GM18951 (cell line): ENCODE data around the gene EXOSC2.

ENCODE experiments used
- POLR2A ChIP-seq: IDR thresholded peaks from 4 replicates; pipeline ENCODE4 v1.6.1; 2011; ENCODE audit warnings: mild to moderate bottlenecking; ENCODE audit not compliant: insufficient read length, insufficient read depth; ENCODE audit errors: extremely low read depth
- in situ Hi-C: fragments of 300-500 bp; cut with MboI; formaldehyde crosslinking; loops from one replicate; pipeline ENCODE4 v1.12.0; 2022; ENCODE audit warnings: low sequenced_read_pairs, mixed read lengths, inconsistent platforms; ENCODE audit not compliant: unreplicated experiment

EXOSC2 gene

DNA sequence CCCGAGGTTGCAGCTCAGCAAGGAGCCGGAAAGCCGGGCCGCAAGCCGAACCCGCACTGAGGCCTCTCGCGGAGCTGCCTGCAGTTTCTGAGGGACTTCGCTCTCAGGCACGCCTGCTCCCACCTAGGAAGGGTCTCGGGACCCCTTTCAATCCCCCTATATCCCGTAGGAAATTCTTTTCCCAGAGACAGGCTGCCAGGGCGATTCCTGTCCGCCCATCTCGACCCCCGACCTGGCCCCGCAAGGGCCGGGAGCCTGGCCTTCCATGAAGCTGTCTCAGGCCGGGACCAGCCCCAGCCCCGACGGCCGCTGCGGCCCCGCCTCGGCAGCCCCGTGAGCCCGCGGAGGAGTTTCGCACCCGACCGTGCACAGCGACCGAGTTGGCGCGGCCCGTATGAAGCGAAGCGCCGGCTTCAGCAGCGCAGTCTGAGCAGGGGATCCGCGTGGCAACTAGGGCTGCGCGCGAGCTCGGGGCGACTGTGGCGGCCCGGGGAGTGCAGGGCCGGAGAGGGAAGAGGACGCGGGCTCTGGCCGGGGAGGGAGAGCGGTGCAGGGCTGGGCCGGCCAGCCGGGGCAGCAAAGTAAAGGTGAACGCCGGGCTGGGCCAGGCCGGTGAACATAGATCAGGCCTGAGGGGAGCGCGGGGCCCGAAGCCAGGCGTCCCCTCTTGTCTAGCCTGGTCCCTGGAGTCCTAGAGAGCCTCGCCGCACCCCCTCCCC lies 30.2 kb upstream of the EXOSC2 start:
- in situ Hi-C loops, result no loop called here
- TF ChIP-seq POLR2A, result no peak

DNA sequence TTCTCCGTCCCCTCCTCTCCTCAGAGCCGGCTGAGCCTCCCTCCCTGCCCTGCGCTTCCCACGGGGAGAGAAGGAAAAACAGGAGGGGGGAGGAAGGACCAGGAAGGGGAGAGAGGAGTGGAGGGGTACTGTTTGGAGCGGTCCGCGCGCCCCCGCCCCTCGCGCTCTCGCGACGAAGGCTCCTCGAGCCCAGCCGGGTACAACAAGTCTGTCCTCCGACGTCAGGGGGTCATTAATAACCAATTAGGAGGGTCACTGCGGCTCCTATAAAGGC lies 29.7 kb upstream of the EXOSC2 start:
- TF ChIP-seq POLR2A, result no peak
- in situ Hi-C loops, result no loop called here

DNA sequence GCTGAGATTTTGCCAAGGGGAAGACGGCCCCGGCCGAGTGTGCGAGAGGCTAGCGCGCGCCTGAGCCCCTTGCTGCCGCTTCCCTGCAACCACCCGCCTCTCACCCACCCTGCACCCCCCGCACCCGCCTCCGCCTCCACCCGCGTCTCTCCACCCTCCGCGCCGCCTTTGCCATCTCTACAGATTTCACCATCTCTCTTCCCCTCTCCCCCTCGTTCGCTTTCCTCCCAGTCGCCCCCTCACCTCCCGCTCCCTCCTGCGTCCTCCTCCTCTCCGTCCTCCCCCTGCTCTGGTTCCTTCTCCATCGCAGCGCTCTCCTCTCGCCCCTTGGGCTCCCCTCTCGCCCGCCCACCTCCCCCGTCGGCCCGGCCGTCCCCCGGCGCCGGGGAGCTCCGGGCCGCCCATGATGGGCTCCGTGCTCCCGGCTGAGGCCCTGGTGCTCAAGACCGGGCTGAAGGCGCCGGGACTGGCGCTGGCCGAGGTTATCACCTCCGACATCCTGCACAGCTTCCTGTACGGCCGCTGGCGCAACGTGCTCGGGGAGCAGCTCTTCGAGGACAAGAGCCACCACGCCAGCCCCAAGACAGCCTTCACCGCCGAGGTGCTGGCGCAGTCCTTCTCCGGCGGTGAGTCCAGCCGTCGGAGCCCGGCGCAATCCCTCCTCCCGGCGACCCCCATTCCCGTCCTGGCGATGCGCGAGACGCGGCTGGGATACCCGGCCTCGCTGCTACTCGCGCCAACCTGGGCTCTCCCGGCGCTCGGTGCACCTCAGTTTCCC lies 29.1 kb upstream of the EXOSC2 start, which contains the start of gene PRDM12:
PRDM12 (plus strand) TSS at position 344 of the 778 bp plus-strand sequence; CDS start at position 404, 60 bp downstream.
- in situ Hi-C loops, result no loop called here
- TF ChIP-seq POLR2A, result no peak

DNA sequence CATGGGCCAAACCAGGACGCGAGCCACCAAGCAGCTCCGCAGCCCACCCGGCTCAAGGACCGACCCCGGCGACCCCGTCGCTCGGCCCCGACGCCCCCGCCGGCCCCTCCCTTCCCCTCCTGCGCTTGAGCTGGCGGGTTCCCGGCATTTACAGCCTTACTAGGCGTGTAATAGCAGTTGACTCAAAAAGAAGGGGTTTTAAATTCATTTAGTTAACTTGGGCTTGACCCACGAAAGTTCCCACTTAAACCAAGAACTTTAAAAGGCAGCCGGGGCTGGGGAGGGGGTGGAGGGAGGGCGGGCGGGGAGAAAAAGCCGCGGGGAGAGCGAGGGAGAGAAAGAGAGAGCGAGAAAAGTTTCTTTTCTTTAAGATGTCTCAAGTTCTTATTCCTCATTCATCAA lies 28.6 kb upstream of the EXOSC2 start:
- in situ Hi-C loops, result no loop called here

DNA sequence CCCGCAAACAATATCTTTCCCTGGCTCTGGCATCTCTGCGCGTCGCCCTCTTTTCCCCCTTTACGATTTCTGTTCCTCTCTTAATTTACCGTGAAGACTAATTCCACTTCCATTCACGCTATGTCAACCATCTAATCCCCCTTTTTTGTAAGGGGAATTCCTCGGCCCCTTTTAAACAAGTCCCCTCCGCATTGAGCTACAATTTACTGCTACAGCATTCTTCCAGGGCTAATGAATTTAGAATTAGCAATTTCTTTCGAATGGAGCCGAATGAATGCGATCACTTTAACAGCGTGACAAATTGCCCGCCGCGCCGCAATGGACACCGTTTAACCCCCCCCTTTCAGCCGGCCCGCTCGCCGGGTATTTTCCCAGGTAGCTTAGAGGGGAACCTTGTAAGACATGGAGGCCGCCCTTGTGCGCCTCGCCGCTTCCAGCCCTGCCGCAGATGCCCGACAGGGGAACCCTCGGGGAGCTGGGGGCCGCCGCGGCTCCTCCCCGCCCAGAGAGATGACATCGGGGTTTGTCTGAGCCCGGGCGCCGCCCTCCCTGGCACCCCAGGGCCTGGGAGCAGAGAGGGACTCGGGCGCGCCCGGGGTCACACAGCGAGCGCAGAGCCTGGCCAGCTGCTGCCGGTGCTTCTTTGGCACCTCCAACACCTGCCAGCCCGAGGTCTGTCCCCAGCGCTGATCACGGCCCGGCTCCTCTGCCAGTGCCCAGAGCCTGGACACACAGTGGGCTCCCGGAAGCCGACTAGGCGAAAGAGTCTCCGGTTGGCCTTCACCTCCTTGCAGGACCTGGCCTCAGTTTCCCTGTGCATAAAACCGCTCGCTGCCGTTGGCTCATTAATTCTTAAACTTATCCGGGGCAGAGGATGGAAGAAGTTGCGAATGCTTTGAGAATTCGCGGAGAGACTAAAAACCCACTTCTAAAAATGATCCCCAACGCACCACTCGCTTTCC lies 27.9 kb upstream of the EXOSC2 start:
- no peak for TF ChIP-seq POLR2A
- in situ Hi-C loops, result no loop called here

More for the DNA sequence above, 28.6 kb upstream of the EXOSC2 start:
- TF ChIP-seq POLR2A, result no peak

DNA sequence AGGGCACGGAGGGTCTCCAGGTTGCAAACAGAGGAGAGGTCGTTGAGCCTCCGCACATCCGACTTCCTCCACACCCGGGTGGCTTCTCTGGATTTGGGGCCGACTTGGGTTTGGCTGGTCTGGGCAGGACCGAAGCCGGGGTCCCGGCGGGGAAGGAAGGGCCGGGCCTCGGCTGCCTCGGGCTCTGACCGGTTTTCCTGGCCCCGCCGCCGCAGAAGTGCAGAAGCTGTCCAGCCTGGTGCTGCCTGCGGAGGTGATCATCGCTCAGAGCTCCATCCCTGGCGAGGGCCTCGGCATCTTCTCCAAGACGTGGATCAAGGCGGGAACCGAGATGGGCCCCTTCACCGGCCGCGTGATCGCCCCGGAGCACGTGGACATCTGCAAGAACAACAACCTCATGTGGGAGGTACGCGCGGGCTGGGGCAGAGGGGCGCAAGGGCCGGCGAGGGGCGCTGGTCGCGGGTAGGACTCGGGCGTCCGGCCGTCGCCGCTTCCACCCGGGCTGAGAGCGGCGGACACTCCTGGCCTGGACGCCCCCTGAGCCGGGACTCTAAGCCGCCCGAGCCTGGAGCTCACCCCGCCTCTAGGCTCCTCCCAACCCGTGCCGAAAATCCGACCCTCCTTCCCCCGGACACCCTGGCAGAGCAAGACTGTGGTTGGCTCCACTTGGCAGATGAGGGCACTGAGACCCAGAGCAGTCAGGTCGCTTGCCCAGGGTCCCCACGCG lies 27.0 kb upstream of the EXOSC2 start:
- no peak for TF ChIP-seq POLR2A
- in situ Hi-C loops, result no loop called here

DNA sequence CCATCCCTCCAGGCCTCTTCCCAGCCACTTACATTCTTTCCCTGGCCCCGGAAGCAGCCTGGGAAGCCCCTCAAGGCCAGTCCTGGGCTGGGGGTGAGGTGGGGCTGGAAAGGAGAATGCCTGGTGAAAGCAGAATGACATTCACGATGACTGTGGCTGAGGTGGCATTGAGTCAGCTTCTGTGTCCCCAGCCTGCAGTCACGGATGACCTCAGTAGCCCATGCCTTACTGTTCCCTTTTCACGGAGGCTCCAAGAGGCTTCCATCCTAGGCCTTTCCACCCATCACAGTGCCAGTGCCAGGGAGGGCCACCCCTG lies 26.5 kb upstream of the EXOSC2 start:
- no peak for TF ChIP-seq POLR2A
- in situ Hi-C loops, result no loop called here

DNA sequence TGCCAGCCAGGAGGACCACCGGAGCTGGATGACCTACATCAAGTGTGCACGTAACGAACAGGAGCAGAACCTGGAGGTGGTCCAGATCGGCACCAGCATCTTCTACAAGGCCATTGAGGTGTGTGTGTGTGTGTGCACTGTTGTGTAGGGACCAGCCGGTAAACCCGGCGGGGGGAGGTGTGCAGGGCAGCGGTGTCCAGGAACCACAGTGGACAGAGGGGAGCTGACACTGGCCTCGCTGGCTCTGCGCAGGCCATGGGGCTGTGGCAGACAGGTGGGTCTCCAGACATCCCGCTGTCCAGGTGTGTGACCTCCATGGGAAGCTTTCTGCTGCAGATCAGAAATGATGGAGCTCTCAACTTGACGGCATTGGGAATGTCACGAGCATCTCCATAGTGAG lies 25.4 kb upstream of the EXOSC2 start:
- in situ Hi-C loops, result no loop called here
- no peak for TF ChIP-seq POLR2A

DNA sequence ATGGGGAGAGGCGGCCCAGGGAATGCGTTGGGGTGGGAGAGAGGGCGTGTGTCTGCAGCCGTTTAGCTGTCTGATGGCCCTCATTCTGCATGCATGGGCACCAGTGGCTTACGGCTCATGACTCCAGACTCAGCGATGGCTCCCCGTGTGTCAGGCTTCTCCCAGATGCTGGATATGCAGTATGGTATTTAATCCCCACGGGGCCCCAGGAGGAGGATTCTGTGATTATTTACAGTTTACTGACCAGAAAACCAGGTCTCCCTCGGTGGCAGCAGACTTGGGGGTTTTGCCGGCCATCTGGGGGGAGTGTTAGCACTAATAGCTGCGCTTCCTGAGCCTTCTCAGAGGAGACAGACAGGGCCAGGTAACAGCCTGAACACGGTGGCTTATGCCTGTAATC lies 24.9 kb upstream of the EXOSC2 start:
- in situ Hi-C loops, result no loop called here
- no peak for TF ChIP-seq POLR2A

DNA sequence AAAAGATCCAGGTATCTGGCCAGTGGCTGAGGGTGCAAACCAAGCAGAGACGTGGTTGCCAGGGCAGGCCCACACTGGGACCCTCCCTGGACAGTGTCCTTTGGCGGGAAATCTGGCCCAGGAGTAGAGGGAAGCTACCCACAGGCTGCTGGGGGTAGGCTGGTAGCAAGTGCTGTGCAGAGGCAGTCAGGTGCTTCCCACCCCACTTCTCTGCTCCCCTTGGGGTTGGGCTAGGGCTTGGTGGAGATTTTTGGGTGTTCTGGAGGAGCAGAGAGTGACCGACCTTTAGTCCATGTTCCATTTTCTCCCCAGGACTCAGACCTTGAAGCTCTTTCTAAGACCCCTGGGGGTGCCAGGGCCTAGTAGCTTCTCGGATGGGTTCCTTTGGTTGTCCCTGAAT lies 23.6 kb upstream of the EXOSC2 start:
- in situ Hi-C loops, result loop anchor here (10.0 kb wide), 1 partner anchor 205 kb away; no protein-coding TSS in a partner anchor
- no peak for TF ChIP-seq POLR2A

DNA sequence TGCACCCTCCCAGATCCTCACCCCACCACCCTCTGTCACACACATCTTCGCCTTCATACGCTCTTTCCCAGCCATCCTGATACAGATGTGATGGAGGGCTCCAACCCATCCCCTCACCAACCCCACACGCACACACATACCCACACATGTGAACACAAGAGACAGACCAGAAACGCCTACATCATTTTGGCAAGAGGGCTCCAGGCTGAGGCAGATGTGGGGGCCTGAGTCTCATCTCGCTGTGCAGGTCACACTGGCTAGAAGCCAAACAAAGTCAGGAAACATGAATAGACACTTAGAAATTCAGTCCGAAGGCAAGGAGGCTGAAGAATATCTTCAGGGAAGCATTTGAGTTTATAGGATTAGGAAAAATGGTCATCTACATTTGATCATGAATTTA lies 22.9 kb upstream of the EXOSC2 start:
- in situ Hi-C loops, result loop anchor here (10.0 kb wide), 1 partner anchor 206 kb away; no protein-coding TSS in a partner anchor
- TF ChIP-seq POLR2A, result no peak

DNA sequence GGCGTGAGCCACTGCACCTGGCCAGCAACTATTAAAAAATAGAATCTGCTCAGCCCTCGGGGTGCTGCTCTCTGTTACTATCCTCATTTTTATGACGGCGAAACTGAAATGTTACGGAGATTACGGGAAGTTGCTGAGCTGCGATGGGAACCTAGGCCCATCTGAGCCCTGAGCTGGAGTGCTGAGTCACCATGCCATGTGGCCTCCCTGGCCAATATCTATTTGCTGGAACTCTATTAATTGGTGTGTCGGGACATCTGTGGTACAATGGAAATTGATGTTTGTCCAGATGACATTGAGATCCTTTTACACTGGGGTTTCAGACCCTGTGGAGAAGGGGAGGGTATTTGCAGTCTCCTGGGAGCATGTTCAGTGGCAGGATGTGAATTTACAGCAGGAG lies 21.1 kb upstream of the EXOSC2 start:
- no peak for TF ChIP-seq POLR2A
- in situ Hi-C loops, result loop anchor here (10.0 kb wide), 1 partner anchor 208 kb away; no protein-coding TSS in a partner anchor

DNA sequence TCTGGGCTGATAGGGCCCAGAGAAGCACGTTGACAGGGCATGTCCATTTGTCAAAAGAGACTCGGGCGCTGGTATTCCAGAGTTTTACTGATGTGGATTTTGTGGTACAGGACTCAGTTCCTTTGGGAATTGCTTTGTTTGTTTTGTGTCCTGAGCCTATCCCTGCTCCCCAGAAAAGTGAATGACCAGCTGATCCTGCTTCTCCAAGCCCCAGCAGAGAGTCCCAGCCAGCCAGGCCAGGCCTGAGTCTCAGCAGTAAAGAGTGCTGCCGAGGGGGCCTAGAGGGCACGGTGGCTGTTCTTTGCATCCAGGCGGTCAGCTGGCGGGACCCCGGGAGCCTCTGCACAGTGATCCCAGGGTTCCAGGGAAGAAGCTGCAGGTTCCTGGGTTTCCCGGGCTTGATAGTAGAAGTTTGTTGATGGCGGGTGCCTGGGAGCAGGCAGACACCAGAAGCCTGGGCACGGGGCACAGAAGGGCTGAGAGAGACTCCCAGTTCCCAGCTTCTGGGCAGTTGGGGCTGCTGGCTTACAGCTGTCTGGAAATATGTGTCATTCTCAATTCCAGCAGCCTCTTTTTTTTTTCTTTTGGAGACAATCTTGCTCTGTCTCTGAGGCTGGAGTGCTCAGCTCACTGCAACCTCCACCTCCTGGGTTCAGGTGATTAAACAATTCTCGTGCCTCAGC lies 20.5 kb upstream of the EXOSC2 start:
- TF ChIP-seq POLR2A, result no peak
- in situ Hi-C loops, result loop anchor here (10.0 kb wide), 1 partner anchor 208 kb away; no protein-coding TSS in a partner anchor
